ENCODE measurements around the gene UTP25. TPM values are rescaled to one million over a fixed set of nuclear protein-coding genes. Genes with fewer than 3 reads are reported as not detected.

The UTP25 gene
- total RNA-seq, 1 experiment from 2014 or later = 12.7 TPM

DNA sequence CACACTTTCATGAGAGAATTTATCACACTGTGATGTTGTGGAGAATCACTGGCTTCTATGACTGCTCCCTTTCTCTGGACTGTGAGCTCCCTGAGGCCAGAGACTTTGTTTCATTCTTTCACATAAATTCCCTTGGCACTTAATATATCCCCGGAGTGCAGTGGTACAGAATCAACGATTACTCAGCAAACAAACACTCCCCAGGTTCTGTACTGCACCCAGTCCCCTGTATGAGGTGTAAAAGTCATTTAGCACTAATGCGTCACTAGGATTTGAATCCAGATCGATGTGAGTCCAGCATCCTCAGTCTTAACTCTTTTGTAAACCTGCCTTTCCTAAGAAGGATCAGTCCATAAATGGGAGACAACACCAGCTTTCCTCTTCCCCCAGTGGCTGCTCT lies 6.8 kb upstream of the UTP25 start:
- intact Hi-C loops (cut with micrococcal nuclease) = no loop called here

More for the DNA sequence above, 6.8 kb upstream of the UTP25 start:
- ATAC-seq = no peak
- Histone ChIP-seq H4K20me1 (ENCODE audit: insufficient read depth) (no peaks in the 10 kb centered on the region), H3K9me2 (ENCODE audit: insufficient read depth) (no peaks in the 10 kb centered on the region), H3K36me3 (ENCODE audit: control insufficient read depth in 1 of 2, insufficient read depth in 2 of 2, low read length in 2 of 2) (no peaks in the 10 kb centered on the region), H3K4me3 (replicated peaks in 1 of 2; ENCODE audit: low read depth in 1 of 2, low read length in 2 of 2) (no peak overlapping the region), H3K79me2 (ENCODE audit: insufficient read depth, low read length) (no peaks in the 10 kb centered on the region), H2AFZ (ENCODE audit: low read depth, low read length, poor library complexity, severe bottlenecking) (no peak overlapping the region), H3K9ac (ENCODE audit: low read length) (no peak overlapping the region), H3K27ac (ENCODE audit: low read depth, low read length) (no peak overlapping the region), H3K27me3 (ENCODE audit: insufficient read depth, low read length) (no peaks in the 10 kb centered on the region; the same call in 1 of the 2 replicates), H3K4me1 (ENCODE audit: control insufficient read depth in 1 of 2, insufficient read depth in 2 of 2, low read length in 2 of 2) (peaks cover 0 to 14% of the 10 kb centered on the region in 2 experiments; a peak in 2 of 4 replicates), H3K9me3 (ENCODE audit: control insufficient read depth in 1 of 2, insufficient read depth in 1 of 2, low read depth in 1 of 2, low read length in 2 of 2) (no peaks in the 10 kb centered on the region), H3K4me2 (ENCODE audit: low read length) (no peak overlapping the region)
- TF ChIP-seq YY1 (IDR thresholded peaks at IDR 0.05; ENCODE audit: extremely low read depth, insufficient replicate concordance, low read depth, low read length) (no peak), ZFX (IDR thresholded peaks at IDR 0.05) (no peak), SIN3A (IDR thresholded peaks at IDR 0.05; ENCODE audit: low read depth) (no peak), CEBPB (IDR thresholded peaks at IDR 0.05; ENCODE audit: low read depth) (no peak), POLR2A (IDR thresholded peaks at IDR 0.05; ENCODE audit: borderline replicate concordance, extremely low read depth, insufficient read depth, insufficient read length) (no peak), TCF7L2 (IDR thresholded peaks at IDR 0.05; ENCODE audit: borderline replicate concordance, extremely low read depth, insufficient read depth, insufficient read length) (no peak), POLR2AphosphoS5 (IDR thresholded peaks at IDR 0.05; ENCODE audit: low read depth, low read length) (no peak), CBX3 (IDR thresholded peaks at IDR 0.05; ENCODE audit: low read depth) (no peak), JUND (IDR thresholded peaks at IDR 0.05) (no peak), ZNF274 (IDR thresholded peaks at IDR 0.05; ENCODE audit: low read depth, low read length) (no peak), SP1 (IDR thresholded peaks at IDR 0.05; ENCODE audit: low read depth) (no peak), SRF (IDR thresholded peaks at IDR 0.05; ENCODE audit: low read depth) (no peak)
- TF ChIP-seq, protein P1, sequence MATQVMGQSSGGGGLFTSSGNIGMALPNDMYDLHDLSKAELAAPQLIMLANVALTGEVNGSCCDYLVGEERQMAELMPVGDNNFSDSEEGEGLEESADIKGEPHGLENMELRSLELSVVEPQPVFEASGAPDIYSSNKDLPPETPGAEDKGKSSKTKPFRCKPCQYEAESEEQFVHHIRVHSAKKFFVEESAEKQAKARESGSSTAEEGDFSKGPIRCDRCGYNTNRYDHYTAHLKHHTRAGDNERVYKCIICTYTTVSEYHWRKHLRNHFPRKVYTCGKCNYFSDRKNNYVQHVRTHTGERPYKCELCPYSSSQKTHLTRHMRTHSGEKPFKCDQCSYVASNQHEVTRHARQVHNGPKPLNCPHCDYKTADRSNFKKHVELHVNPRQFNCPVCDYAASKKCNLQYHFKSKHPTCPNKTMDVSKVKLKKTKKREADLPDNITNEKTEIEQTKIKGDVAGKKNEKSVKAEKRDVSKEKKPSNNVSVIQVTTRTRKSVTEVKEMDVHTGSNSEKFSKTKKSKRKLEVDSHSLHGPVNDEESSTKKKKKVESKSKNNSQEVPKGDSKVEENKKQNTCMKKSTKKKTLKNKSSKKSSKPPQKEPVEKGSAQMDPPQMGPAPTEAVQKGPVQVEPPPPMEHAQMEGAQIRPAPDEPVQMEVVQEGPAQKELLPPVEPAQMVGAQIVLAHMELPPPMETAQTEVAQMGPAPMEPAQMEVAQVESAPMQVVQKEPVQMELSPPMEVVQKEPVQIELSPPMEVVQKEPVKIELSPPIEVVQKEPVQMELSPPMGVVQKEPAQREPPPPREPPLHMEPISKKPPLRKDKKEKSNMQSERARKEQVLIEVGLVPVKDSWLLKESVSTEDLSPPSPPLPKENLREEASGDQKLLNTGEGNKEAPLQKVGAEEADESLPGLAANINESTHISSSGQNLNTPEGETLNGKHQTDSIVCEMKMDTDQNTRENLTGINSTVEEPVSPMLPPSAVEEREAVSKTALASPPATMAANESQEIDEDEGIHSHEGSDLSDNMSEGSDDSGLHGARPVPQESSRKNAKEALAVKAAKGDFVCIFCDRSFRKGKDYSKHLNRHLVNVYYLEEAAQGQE (IDR thresholded peaks at IDR 0.05; ENCODE audit: low read depth) = no peak
- ChIA-PET CTCF (no interaction called here), RAD21 (ENCODE audit: low non-redundant PET in 1 of 2, low total read pairs in 2 of 2, uncharacterized antibody in 2 of 2, unreplicated experiment in 2 of 2) (no interaction called here), POLR2A (no interaction called here)
- no peak for DNase-seq (ENCODE audit: low read depth, low spot score)
- no TSS peak for BruUV-seq (replicated peaks)
